K562 (cell line): ENCODE results near the gene TBX1. TPM values are rescaled to one million over a fixed set of nuclear protein-coding genes. Genes with fewer than 3 reads are reported as not detected.

ENCODE experiments used
- GABPA ChIP-seq: fragments of 200-800 bp; sonication (Bioruptor generic); conservative IDR thresholded peaks from 2 replicates; pipeline ENCODE4 v1.6.1; 2016; ENCODE audit warnings: low read depth, missing genetic modification characterization, missing compliant biosample characterization
- KDM2B ChIP-seq: fragments of 250-450 bp; sonication (Bioruptor Pico); IDR thresholded peaks from 2 replicates; pipeline ENCODE4 v1.8.0; 2021; ENCODE audit warnings: mild to moderate bottlenecking, moderate library complexity
- LARP7 ChIP-seq: fragments of 450-650 bp; IDR thresholded peaks from 2 replicates; pipeline ENCODE4 v1.6.1; 2016
- MGA ChIP-seq: fragments of 450-650 bp; IDR thresholded peaks from 2 replicates; pipeline ENCODE4 v1.6.1; 2016; ENCODE audit warnings: mild to moderate bottlenecking, moderate library complexity
- NCOR1 ChIP-seq: fragments of 450-650 bp; IDR thresholded peaks from 2 replicates; pipeline ENCODE4 v1.6.1; 2016; ENCODE audit warnings: mild to moderate bottlenecking, moderate library complexity
- NR2C2 ChIP-seq, 2 experiments: fragments of 200-800 bp in 1 of 2; sonication (Bioruptor generic) in 1 of 2; sonication (generic) in 1 of 2; formaldehyde crosslinking in 1 of 2; IDR thresholded peaks; 2 replicates each; pipeline versions ENCODE4 v1.6.1 to v1.8.0; 2016 to 2022; ENCODE audit warnings: mild to moderate bottlenecking in 1 of 2, missing compliant biosample characterization in 1 of 2, missing genetic modification characterization in 1 of 2, missing genetic modification reagents in 1 of 2
- RAD21 ChIP-seq, 2 experiments: fragments of 250-450 bp in 1 of 2; fragments of 450-650 bp in 1 of 2; sonication (Bioruptor Pico) in 1 of 2; formaldehyde crosslinking in 1 of 2; IDR thresholded peaks in 1 of 2; conservative IDR thresholded peaks in 1 of 2; 2 replicates each; pipeline versions ENCODE4 v1.4.0 to v1.8.0; 2020 to 2022; ENCODE audit warnings: mild to moderate bottlenecking in 2 of 2, moderate library complexity in 1 of 2
- SIX5 ChIP-seq, 2 experiments: IDR thresholded peaks; 2 replicates each; pipeline ENCODE4 v1.6.1; 2011; ENCODE audit warnings: low read length in 2 of 2, borderline replicate concordance in 1 of 2, low read depth in 1 of 2, mild to moderate bottlenecking in 1 of 2, moderate library complexity in 1 of 2; ENCODE audit not compliant: insufficient read depth in 1 of 2
- ZNF133 ChIP-seq: fragments of 250-450 bp; sonication (Bioruptor Pico); IDR thresholded peaks from 2 replicates; pipeline ENCODE4 v1.4.0; 2020; ENCODE audit warnings: mild to moderate bottlenecking
- ZNF699 ChIP-seq: fragments of 250-450 bp; sonication (Bioruptor Pico); IDR thresholded peaks from 2 replicates; pipeline ENCODE4 v1.8.0; 2021; ENCODE audit warnings: mild to moderate bottlenecking, moderate library complexity; ENCODE audit not compliant: insufficient replicate concordance
- polyA plus RNA-seq, 8 experiments: library from polyadenylated mRNA; depleted of rRNA in 4 of 8; stranded (reverse) in 5 of 8; unstranded in 3 of 8; fragments of >200 nt; fragmentation: Nextera tagmentation in 2 of 8; fragmentation: Illumina TruSeq in 1 of 8; extraction: Ambion mirVana in 2 of 8; extraction: Trizol in 1 of 8; gene quantifications; 2 replicates each; pipeline versions ENCODE4 v1.2.1 to v1.2.3, GENCODE V29; 2011 to 2014; ENCODE audit warnings: inconsistent platforms in 1 of 8, missing spikeins in 1 of 8
- total RNA-seq, 7 experiments: library from RNA; depleted of rRNA in 6 of 7; stranded (reverse); fragments of >200 nt in 6 of 7; fragmentation: Illumina TruSeq in 2 of 7; extraction: Trizol in 2 of 7; gene quantifications; 2 replicates each; pipeline versions ENCODE4 v1.2.1 to v1.2.3, GENCODE V29; 2011 to 2021; ENCODE audit warnings: low replicate concordance in 1 of 7
- TF ChIP-seq, protein P1 (sequence below), 2 experiments: fragments of 450-650 bp in 1 of 2; sonication (generic) in 1 of 2; formaldehyde crosslinking; conservative IDR thresholded peaks; 2 replicates each; pipeline versions ENCODE4 v1.4.0 to v1.8.1; 2020 to 2022; ENCODE audit warnings: mild to moderate bottlenecking in 1 of 2, missing genetic modification reagents in 1 of 2
- TF ChIP-seq, protein P2 (sequence below): fragments of 450-650 bp; formaldehyde crosslinking; IDR thresholded peaks from 2 replicates; pipeline ENCODE4 v1.4.0; 2022; ENCODE audit warnings: missing genetic modification characterization

The TBX1 gene
- total and polyA plus RNA-seq, 9 of the 15 experiments (the other 6 are each of a cell fraction or from before 2014, with no cell fraction given) = 0.07 to 35.0 (median 3.9) TPM

DNA sequence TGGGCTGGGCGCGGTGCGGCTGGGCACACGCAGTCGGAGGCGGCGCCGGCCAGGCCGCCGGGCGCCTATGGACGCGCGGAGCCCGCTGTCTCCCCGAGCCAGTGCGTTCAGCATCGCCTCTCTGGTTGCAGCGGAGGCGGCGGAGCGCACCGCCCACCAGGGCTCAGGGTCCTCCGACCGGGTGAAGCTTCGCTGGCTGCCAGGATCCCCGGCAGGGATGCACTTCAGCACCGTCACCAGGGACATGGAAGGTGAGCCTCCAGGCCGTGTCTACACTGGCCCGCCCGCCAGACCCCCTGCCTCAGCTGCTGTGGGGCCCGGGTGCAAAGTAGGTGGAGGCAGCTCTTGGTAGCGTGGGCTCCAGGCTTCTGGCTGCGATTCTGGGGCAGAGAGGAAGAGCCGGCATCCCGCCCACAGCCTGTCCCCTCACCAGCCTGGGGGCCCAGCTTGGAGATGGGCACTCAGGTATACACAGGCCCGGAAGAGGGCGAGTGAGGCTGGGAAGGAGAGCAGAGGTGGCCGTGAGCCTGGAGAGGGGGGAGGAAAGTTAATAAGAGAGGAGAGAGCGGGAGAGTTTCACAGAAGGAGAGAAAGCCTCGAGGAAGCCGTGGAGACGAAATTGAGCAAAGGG, 1.0 kb upstream of the TBX1 start (continued):
- TF ChIP-seq GABPA = no peak
- no peak for TF ChIP-seq MGA
- no peak for TF ChIP-seq NCOR1
- TF ChIP-seq, protein P1, sequence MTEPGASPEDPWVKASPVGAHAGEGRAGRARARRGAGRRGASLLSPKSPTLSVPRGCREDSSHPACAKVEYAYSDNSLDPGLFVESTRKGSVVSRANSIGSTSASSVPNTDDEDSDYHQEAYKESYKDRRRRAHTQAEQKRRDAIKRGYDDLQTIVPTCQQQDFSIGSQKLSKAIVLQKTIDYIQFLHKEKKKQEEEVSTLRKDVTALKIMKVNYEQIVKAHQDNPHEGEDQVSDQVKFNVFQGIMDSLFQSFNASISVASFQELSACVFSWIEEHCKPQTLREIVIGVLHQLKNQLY (CRISPR knock-in tag; conservative IDR thresholded peaks at IDR 0.05) = 0 out of 4 replicates have a peak, but pooled peaks of 1 of the 2 experiments have one; percentile 19
- TF ChIP-seq, protein P2, sequence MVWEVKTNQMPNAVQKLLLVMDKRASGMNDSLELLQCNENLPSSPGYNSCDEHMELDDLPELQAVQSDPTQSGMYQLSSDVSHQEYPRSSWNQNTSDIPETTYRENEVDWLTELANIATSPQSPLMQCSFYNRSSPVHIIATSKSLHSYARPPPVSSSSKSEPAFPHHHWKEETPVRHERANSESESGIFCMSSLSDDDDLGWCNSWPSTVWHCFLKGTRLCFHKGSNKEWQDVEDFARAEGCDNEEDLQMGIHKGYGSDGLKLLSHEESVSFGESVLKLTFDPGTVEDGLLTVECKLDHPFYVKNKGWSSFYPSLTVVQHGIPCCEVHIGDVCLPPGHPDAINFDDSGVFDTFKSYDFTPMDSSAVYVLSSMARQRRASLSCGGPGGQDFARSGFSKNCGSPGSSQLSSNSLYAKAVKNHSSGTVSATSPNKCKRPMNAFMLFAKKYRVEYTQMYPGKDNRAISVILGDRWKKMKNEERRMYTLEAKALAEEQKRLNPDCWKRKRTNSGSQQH (CRISPR knock-in tag) = peak; percentile 57; the same call in 1 of the 2 replicates
- no peak for TF ChIP-seq NR2C2 (CRISPR knock-in tag; IDR thresholded peaks at IDR 0.05)
- TF ChIP-seq NR2C2 (tag; IDR thresholded peaks at IDR 0.05) = no peak
- no peak for TF ChIP-seq ZNF133 (CRISPR knock-in tag)
- TF ChIP-seq SIX5 (IDR thresholded peaks at IDR 0.05; ENCODE audit: borderline replicate concordance in 1 of 2, insufficient read depth in 1 of 2, low read depth in 1 of 2, low read length in 2 of 2) = no peak
- TF ChIP-seq LARP7 = no peak
- TF ChIP-seq RAD21 (CRISPR knock-in tag; conservative IDR thresholded peaks at IDR 0.05 in 1 of 2, IDR thresholded peaks at IDR 0.05 in 1 of 2) = no peak
- TF ChIP-seq KDM2B (CRISPR knock-in tag) = no peak
- TF ChIP-seq ZNF699 = peak; percentile 75
